Effector CD4-positive, alpha-beta T cell (primary cell): ENCODE results near the gene ADARB1.

Experiments
- DNase-seq: peaks from one replicate; pipeline ENCODE4 v3.0.0-alpha.2; 2020

ADARB1 gene

DNA sequence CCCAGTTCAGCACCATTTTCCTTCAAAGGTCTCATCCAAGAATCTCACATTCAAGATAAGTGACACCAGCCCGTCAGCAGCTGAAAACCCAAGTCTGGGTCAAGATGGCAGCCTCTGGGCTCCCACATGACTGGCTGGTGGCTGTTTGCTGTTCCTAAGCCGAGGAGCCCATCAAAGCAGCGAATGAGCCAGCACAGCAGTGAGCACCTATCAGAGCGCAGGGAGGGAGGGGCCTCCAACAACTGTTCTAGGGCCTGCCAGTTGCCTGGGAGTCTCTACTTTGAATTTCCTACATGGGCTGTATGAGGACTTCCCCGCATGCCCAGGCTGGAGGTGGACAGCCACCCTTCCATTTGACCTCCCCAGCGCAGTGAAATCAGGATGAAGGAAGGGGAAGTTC is 102.7 kb downstream of the ADARB1 start:
- DNase-seq, result no peak

DNA sequence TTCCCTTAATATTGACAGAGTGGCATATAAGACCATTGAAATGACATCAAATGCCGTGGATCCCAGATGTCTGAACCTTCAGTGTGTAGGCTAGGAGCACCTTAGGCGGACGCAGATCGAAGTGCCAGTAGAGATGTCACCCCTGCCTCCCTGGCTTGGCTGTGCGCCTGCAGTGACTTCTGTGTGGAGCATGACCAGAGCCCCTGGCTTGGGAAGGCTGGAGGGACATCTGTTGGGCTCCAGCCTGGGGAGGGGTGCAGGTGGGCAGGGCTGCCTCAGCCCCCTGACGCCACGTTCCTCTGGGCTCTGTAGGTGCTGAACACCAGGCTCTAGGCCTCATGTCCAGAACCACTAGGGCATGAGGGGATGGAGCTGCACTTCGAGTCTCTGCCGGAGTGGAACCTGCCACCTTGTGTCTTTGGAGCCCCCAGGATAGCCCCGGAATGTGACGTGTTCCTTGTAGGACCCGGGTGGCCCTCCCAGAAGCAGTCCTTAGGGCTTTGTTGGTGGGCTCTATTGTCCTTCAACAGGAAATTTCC is 103.8 kb downstream of the ADARB1 start:
- no peak for DNase-seq

DNA sequence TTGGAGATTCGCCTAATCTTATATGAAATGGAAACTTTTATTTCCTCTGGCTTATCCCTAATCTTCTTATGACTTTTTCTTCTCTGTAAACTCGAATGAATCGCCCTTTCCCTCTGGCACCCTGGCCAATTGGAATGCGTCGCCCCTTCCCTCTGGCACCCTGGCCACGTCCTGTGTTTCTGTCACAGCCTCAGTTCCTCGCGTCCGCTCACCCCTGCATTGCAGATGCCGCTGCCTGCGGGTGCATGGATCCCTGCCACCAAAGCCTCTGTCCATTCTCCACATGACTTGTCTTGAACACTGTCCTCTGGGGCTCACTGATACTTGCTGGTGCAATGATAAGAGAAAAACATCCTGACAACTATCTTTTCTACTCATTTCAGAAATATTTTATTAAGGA is 104.6 kb downstream of the ADARB1 start:
- DNase-seq, result no peak

DNA sequence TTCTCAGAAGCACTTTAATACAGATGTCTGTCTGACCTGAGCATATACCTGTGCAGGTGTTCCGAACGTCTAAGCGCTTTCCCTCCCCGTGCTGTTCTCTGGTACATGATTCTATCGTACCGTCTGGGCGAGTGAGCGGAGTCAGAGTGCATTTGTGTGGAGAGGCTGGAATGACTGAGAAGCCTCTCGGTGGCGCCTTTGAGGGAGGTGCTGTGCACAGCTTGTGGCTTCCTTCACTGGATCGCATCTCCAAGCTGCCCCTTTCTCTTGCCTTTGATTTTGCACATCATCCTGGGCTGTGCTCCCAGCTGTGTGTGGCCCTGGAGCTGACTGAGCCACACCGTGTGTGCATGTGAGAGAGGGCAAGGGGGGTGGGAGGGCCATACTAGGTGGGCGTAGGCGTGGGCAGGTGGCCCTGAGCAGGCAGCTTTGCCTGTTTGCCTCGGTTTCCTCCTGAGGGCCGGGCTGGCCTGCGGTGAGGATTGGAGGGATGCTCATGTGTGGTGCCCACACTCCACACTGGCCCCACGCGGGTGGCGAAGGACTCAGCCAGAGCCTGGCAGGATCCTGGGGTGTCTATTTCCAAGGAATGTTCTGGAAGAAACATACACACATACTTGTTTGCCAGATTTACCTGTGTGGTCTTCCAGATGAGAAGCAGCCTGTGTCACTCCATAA is 105.3 kb downstream of the ADARB1 start:
- no peak for DNase-seq

DNA sequence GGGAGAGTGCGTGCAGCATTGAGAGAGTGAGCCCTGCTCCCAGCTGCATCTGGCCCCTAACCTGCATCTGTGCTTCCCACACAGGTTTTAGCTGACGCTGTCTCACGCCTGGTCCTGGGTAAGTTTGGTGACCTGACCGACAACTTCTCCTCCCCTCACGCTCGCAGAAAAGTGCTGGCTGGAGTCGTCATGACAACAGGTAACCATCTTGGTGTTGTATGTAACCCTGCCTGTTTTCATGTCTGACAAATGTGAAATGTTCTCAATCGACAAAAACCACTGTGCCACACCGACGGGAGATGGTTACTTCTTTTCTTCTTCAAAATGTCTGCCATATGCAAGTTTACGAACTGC is 105.8 kb downstream of the ADARB1 start:
- DNase-seq, result no peak

DNA sequence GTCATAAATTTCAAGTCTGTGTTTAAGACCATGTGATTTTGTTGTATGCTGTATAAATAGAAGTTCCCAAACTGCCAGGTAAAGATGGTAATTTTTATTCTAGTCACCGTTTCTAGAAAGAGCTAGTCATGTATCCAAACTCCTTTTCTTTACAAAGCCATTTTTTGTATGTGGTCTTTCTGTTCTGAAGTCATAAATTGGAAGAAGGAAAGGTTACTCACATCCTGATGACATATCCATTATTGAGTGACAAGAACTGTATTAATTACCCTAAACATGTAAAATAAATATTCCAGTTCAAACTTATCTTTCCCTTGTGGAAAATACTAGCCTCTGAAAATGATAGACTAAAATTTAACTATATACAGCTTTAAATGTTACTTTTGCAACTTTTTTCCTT is 108.6 kb downstream of the ADARB1 start:
- no peak for DNase-seq

DNA sequence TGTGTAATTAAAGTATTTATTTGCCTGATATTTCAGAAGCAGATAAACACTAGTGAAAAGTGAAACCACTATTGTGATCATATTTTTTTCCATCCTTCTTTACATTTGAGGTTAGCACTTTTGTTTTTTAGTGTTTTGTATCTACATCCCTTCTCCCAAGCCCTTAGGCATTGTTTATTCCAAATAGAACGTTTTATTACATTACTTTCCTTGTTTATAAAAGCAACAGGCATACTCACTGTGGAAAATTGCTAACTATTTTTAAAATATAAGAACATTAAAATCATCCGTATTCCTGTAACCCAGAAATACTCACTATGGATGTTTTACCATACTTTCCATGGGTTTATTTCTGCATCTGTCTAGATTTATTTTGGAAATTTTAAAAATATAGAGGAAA is 109.5 kb downstream of the ADARB1 start:
- DNase-seq, result no peak

DNA sequence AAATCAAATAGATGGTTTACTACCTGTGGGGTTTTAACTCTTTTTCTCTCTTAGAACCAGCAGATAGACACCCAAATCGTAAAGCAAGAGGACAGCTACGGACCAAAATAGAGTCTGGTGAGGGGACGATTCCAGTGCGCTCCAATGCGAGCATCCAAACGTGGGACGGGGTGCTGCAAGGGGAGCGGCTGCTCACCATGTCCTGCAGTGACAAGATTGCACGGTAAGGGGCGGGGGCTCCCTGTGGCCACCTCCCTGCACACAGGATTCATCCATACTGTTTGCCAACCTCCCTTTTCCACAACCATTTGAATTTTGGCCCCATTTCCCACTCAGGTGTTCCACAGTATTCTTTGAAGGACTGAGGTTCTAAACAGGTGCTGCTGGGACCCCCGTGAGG is 110.5 kb downstream of the ADARB1 start:
- DNase-seq, result no peak

DNA sequence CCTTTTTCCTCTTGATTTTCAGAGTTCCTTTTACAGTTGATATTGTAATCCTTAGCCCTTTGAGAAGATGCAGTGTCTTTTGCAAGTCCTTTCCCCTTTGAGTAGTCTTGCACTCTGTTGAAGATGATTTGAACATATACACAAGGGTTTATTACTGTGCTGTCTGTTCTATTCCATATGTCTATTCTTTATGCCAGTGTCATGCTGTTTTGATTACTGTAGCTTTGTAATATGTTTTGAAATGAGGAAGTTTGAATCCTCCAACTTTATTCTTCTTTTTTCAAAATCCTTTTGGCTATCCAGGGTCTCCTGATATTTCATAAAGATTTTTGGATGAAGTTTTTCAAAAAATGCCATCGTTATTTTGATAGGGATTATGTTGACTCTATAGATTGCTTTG is 112.3 kb downstream of the ADARB1 start:
- DNase-seq, result no peak

DNA sequence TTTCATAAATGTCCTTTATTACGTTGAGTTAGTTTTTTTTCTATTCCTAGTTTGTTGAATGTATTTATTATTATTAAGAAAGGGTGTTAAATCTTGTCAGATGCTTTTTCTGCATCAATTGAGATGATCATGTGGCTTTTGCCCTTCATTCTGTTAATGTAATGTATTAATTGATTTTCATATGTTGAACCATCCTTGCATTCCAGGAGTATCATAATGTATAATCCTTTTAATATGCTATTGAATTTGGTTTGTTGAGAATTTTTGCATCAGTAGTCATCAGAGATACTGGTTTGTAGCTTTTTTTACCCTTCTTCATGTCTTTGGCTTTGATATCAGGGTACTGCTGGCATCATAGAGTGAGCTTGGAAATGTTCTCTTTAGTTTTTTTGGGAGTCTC is 113.3 kb downstream of the ADARB1 start:
- no peak for DNase-seq

DNA sequence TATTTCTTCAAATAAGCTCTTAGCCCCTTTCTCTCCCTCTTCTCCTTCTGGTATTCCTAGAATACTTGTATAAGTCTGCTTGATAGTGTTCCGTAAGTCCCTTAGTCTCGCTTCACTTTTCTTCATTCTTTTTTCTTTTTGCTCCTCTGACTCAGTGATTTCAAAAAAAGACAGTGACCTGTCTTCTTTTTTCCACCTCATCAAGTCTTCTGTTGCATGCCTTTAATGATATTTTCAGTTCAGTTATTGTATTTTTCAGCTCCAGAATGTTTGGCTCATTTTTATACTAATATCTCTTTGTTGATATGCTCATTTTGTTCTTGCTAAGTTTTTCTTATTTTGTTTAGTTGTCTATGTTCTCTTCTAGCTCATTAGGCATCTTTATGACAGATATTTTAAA is 115.6 kb downstream of the ADARB1 start:
- DNase-seq, result no peak

DNA sequence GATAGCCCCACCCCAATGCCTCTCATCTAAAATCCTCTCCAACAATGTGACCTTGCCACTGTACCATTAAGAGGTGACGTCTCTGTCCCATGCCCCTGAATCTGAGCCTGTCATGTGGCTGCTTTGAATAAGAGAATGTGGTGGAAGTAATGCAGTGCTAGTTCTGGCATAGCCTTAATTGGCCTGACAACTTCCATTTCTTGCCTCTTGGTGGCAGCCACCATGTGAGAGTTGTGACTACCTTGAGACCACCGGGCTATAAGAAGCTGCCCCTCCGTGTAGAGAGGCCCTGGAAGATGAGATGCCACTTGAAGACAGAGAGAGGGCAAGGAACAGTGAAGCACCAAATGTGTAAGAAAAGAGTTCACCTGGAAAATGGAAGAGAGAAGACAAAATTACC is 118.0 kb downstream of the ADARB1 start:
- DNase-seq, result no peak

DNA sequence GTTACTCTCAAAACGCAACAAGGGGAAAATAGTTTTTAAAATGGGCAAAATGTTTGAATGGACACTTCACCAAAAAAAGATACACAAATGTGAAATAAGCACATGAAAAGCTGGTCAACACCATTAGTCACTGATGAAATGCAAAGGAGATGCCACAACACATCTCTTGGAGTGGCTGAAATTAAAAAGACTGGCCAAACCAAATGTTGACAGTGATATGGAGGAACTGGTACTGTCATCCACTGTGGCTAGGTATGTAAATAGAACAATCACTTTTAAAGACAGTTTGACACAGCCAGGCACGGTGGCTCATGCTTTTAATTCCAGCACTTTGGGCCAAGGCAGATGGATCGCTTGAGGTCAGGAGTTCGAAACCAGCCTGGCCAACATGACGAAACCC is 122.2 kb downstream of the ADARB1 start:
- DNase-seq, result no peak

DNA sequence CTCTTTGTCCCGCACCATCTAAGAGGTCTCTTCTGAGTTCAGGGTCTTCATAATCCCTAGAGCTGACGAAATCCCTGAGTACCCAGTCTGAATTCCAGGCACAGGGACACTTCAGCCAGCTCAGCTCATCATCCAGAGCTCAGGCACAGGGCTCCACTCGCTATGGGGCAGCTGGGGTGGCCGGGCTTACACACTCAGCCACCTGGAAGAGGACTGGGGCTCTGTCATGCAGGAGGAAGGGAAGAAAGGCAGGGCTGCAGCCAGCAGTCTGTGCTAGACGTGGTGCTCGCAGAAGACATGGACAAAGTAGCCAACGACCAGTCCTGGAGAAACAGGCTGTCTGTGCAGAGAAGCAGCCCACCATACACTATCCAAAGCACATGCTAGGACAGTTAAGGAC is 124.8 kb downstream of the ADARB1 start:
- no peak for DNase-seq

DNA sequence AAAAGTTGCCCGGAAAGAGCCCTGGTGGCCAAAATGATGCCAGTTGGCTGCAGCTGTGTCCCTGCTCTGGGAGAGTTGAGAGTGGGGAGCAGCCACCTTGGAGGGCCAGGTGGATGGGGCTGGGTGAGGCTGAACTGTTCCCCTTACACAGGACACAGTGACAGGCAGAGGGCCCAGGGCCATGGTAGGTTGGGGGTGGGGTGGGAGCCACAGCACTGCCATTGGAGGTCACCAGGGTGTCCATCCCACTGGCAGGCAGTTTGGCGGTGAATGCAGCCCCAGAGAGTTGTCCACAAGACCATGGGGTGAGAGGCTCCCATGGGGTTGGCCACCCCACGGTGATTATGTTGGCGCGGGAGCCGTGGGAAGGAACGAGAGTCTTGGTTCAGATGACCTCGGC is 125.7 kb downstream of the ADARB1 start:
- no peak for DNase-seq

DNA sequence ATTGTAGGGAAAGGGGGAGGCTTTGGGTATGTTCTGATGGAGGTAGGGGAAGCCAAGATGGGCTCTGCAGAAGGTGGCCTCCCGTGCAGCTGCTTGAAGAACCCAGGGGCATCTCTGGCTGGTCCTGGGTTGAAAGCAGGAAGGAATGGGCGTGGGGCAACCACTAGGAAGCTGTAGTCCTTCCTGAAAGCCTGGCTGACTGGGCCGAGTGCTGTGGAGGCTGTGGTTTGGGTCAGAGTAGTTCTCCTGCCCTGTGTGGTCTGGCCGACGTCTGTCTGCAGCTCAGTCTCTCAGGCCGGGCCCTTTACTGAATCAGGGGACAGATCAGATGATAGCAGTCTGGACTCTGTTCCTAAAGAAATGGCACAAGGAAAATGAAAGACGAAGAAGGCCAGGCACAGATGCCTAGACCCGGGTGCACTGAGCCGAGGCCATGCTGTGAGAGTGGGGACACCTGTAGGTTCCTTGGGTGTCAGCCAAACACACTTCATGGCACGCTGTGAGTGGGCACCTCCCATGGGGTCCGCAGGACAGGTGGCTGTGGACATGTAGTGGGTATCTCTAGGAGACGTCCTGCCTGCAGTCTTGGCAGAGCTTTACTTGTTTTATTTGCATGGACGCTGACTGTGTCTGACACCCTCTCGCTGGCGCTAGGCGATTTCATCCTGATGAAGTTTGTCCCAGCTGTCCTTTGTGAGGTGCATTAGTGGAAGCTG is 126.4 kb downstream of the ADARB1 start:
- no peak for DNase-seq

DNA sequence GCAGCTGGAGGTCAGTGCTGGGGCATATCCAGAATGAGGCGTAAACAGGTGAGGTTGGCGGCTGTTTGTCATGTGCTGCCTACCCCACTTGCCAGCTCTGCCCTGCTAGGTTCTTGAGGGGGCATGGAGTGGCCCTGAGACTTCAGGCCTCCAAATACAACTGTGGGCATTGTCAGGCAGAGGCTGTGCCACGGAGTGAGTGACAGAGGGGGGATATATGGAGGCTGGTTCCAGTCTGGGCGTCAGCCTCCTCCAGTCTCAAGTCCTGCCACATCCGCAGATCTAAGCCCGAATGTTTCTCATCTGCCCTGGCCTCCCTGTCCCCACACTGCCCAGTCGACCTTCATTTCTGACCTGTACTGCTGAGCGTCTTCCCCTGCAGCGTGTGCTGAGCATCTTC is 128.0 kb downstream of the ADARB1 start:
- no peak for DNase-seq

DNA sequence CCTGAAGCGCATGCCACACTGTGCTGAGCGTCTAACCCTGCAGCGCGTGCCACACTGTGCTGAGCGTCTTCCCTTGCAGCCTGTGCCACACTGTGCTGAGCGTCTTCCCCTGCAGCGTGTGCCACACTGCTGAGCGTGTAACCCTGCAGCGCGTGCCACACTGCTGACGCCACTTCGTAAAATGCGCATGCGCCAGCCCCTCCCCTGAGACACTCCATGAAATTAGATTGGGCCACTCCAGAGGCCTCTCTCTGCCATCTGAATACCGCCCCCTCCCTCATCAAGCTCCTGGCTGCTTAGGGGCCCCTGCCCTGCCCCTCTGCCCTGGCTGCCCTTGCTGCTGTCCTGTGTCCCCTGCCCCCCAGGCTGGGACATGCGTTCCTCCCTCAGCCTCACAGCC is 128.5 kb downstream of the ADARB1 start:
- no peak for DNase-seq

DNA sequence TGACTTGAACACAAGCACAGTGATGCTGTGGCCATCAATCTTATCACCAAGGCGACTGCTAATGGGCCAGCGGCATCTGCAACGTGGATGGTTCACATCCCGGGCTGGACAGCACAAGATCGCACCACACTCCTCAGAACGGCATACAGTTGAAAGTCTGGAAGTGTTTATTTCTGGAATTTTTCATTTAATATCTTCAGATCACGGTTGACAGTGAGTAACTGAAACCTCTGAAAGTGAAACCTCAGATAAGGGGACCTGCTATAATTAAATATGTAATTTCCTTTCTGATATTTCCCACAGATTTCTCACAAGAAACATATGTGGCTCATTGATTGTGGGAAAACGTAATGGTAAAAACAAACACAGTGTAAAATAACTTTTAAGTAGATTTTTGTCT is 129.6 kb downstream of the ADARB1 start:
- DNase-seq, result no peak

DNA sequence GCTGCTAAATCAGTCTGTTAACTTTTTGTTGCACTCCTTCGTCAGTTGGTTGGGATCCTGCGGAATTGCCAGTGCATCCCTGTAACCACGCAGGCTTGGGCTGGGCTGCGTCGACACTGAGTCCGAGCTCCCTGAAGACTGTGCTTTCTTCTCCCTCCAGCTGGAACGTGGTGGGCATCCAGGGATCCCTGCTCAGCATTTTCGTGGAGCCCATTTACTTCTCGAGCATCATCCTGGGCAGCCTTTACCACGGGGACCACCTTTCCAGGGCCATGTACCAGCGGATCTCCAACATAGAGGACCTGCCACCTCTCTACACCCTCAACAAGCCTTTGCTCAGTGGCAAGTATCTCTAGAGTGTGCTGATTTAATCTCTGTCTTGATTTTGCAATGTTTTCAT is 130.0 kb downstream of the ADARB1 start:
- no peak for DNase-seq

DNA sequence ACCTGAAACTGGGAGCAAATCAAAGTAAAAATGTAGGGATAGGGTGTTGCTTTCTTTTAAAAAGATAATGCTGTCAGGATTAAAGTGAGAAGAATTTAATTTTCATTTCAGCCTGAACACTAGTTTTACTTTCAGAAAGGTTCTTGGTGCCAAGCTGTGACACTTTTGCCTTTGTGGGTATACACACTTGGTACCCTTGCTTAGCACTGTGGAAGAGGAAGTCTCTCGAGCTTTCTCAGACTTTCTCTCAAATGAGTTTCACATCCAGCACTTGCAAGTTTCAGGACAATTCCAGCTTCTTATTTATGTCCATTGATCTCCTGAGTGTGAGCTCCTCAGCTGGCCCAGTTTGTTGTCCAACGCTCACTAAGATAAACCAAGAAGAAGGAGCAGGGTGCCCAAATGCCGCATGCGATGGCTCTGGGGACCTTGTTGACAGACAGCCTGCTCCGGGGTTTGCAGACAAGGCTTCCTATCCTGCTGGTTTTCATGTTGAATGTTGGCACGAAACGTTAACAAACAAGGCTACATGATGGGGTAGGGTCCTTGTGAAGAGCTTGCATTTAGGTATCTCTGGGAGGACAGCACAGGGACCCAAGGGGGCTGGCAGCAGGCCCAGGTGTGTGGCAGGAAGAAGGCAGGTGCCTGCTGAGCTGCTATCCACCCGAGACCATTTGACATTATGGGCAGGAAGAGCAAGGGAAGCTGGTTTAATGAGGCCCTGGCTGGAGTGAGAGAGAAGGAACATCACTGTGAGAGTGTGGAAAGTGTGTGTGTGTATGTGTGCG is 133.7 kb downstream of the ADARB1 start:
- DNase-seq, result no peak

DNA sequence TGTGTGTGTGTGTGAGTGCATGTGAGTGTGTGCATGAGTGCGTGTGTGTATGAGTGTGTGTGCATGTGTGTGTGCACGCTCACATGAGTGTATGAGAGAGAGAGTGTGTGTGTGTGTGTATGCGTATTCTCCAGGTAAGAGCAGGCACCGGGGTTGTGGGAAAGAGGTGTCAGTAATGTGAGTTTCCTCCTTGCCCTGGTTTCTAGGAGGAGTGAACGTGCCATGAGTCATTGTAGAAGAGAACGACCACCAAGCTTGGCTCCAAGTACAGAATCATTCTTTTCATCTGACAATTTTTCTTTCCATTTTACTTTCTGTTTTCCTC is 134.2 kb downstream of the ADARB1 start:
- DNase-seq, result no peak

DNA sequence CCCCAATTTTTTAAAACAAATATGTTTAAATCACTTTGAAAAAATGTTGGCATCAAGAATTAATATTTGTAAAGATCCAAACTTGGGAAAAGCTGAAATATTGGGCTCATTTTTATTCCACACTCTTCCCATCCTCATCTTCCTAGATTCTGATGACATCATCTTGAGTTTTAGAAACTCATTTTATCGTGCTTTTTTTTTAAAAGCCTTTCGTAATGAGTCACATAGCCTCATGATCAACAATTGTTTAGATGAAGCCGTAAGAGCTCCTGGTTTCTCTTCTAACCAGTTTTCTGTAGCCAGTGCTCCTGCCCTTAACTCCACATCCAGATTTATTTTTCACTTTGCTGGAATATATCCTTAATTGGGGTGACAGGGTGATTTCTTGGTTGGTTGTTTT is 134.7 kb downstream of the ADARB1 start:
- DNase-seq, result no peak

DNA sequence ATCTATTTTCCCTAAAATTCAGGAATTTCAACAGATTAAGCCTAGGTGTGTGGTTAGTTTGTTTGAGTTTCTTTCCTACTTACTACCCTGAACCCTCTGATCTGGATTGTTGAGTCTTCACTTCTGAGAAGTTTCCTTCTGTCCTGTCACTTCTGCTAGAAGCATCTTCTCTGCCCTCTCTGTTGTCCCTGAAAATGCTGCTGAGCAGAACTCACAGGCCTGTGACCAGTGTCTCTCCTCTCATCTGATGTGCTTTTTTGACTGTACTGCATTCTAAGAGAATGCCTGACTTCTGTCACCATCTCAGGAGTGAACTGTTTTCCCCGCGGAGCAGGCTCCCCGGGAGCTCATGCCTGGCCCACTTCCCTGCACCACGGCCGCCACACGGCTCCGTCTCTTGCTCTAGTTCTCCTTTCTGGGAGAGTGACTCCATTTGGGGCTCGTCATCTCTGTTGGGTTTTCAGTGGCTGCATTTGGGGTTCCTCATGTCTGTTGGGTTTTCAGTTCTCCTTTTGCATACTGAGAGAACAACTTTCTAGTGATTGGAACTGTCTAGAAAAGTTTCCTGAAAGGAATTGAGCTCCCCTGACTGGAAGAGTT is 135.4 kb downstream of the ADARB1 start:
- DNase-seq, result no peak
